Measurements from ENCODE around the gene PAPPA.

DNA sequence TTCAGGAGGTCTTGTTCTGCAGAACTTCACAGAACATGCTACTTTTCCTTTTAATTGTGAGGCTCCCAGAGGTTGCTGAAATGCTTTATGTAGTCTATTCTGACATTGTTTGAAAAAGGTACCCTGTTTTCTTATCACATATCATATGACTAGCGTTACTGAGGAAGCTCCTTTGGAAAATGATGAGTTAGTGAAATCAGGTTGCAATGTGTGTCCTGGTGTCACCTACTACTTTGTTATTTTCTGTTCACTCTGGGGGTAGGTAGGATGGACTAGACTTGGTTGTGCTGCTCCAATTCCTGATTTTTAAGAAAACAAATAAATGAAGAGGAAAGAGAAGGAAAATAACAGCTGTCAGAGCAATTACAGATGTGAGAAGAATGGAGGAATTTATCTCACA lies 93.7 kb downstream of the PAPPA start:
- TF ChIP-seq POLR2AphosphoS5 (IDR thresholded peaks at IDR 0.05; ENCODE audit: borderline replicate concordance, low read depth, low read length) (no peak), EZH2 (IDR thresholded peaks at IDR 0.05) (no peak)
